OCI-LY3 (cell line): Measurements from ENCODE around the gene EXO5.
"Not testable (repeated sequence)": the region's sequence is repeated elsewhere in the genome, so short reads cannot be mapped to it uniquely, and the experiment has no call there.

Source experiments
- H2AFZ ChIP-seq: fragments of 200-600, 300-600 bp; shearing (Covaris generic); 2 replicates; pipeline ENCODE4 v1.6.0; 2014; ENCODE audit warnings: antibody characterized with exemption, low read depth, low read length
- H3K27ac ChIP-seq: fragments of 200-600, 300-600 bp; sonication (generic); 2 replicates; pipeline ENCODE4 v1.5.1; 2014; ENCODE audit warnings: mild to moderate bottlenecking, low read length, moderate library complexity, mixed read lengths
- H3K27me3 ChIP-seq: fragments of 200-600, 300-600 bp; sonication (generic); 2 replicates; pipeline ENCODE4 v1.6.1; 2014; ENCODE audit warnings: low read depth, low read length, mixed read lengths
- H3K36me3 ChIP-seq: fragments of 200-600, 300-600 bp; sonication (generic); replicated peaks from 2 replicates; pipeline ENCODE3; 2014; ENCODE audit warnings: low read depth, low read length, mixed read lengths
- H3K4me1 ChIP-seq: fragments of 300-600, 200-600 bp; sonication (generic); 2 replicates; pipeline ENCODE4 v1.6.1; 2014; ENCODE audit warnings: low read length, mixed read lengths
- H3K4me2 ChIP-seq: fragments of 200-600, 300-600 bp; sonication (generic); 2 replicates; pipeline ENCODE4 v1.6.1; 2014; ENCODE audit warnings: low read length, mixed read lengths
- H3K4me3 ChIP-seq: fragments of 300-600, 200-600 bp; sonication (generic); 2 replicates; pipeline ENCODE4 v1.5.1; 2014; ENCODE audit warnings: antibody characterized with exemption, mild to moderate bottlenecking, low read length, moderate library complexity
- H3K79me2 ChIP-seq: fragments of 300-600, 200-600 bp; shearing (Covaris generic); 2 replicates; pipeline ENCODE4 v1.6.1; 2014; ENCODE audit warnings: mild to moderate bottlenecking, low read length, mixed read lengths
- H3K9ac ChIP-seq: fragments of 300-600, 200-600 bp; shearing (Covaris generic); 2 replicates; pipeline ENCODE4 v1.6.0; 2014; ENCODE audit warnings: mild to moderate bottlenecking, low read length, moderate library complexity
- H3K9me3 ChIP-seq: fragments of 200-600, 300-600 bp; shearing (Covaris generic); 2 replicates; pipeline ENCODE4 v1.6.1; 2014; ENCODE audit warnings: low read length, mixed read lengths; ENCODE audit not compliant: insufficient read depth
- H4K20me1 ChIP-seq: fragments of 200-600, 300-600 bp; sonication (generic); 2 replicates; pipeline ENCODE4 v1.6.1; 2016; ENCODE audit warnings: low read length, mixed read lengths; ENCODE audit not compliant: insufficient read depth
- EZH2phosphoT487 ChIP-seq: fragments of 200-600 bp; shearing (Covaris generic); IDR thresholded peaks from 2 replicates; pipeline ENCODE4 v1.6.1; 2018; ENCODE audit warnings: antibody characterized with exemption, mixed run types, low read depth
- TF ChIP-seq, protein P1 (sequence below): fragments of 200-600, 300-600 bp; sonication (generic); IDR thresholded peaks from 2 replicates; pipeline ENCODE4 v1.5.1; 2014; ENCODE audit warnings: antibody characterized with exemption, low read length, low read depth

The EXO5 gene

DNA sequence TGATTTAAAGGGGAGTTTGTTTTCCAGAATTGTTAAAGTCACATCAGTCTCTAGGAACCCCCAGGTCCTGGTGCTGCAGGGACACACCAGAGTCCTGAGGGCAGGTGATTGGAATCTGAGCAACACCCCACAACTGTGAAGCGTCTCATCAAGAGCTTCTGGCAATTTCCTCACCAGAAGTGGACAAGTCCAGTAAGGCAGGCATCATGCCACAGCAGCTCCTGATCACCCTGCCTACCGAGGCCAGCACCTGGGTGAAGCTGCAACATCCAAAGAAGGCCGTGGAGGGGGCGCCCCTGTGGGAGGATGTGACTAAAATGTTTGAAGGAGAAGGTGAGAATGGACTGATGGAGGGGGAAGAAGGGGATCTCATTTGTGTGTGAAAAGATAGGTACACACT, 29.4 kb upstream of the EXO5 start:
- no peaks in the 10 kb centered on the region for H3K4me1 ChIP-seq
- H3K9ac ChIP-seq, result no peak overlapping the region
- H3K27me3 ChIP-seq, result no peaks in the 10 kb centered on the region
- no peaks in the 10 kb centered on the region for H3K36me3 ChIP-seq
- TF ChIP-seq, protein P1, sequence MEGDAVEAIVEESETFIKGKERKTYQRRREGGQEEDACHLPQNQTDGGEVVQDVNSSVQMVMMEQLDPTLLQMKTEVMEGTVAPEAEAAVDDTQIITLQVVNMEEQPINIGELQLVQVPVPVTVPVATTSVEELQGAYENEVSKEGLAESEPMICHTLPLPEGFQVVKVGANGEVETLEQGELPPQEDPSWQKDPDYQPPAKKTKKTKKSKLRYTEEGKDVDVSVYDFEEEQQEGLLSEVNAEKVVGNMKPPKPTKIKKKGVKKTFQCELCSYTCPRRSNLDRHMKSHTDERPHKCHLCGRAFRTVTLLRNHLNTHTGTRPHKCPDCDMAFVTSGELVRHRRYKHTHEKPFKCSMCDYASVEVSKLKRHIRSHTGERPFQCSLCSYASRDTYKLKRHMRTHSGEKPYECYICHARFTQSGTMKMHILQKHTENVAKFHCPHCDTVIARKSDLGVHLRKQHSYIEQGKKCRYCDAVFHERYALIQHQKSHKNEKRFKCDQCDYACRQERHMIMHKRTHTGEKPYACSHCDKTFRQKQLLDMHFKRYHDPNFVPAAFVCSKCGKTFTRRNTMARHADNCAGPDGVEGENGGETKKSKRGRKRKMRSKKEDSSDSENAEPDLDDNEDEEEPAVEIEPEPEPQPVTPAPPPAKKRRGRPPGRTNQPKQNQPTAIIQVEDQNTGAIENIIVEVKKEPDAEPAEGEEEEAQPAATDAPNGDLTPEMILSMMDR, result no peak
- TF ChIP-seq EZH2phosphoT487, result no peak
- no peak overlapping the region for H3K4me3 ChIP-seq
- no peak overlapping the region for H2AFZ ChIP-seq
- H3K79me2 ChIP-seq, result no peaks in the 10 kb centered on the region
- no peak overlapping the region for H3K27ac ChIP-seq
- no peaks in the 10 kb centered on the region; the same call in 1 of the 2 replicates for H3K9me3 ChIP-seq
- H4K20me1 ChIP-seq, result no peaks in the 10 kb centered on the region
- no peak overlapping the region for H3K4me2 ChIP-seq

DNA sequence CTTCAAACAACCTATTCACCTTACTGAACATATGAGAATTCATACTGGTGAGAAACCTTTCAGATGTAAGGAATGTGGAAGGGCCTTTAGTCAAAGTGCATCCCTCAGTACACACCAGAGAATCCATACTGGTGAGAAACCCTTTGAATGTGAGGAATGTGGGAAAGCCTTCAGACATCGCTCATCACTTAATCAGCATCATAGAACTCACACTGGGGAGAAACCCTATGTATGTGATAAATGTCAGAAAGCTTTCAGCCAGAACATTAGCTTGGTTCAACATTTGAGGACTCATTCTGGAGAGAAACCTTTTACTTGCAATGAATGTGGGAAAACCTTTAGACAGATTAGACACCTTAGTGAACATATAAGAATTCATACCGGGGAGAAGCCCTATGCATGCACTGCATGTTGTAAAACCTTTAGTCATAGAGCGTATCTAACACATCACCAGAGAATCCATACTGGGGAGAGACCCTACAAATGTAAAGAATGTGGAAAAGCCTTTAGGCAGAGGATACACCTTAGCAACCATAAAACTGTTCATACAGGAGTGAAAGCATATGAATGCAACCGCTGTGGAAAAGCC, 13.2 kb upstream of the EXO5 start:
- Histone ChIP-seq H3K4me1 (no peaks in the 10 kb centered on the region), H3K4me2 (no peak overlapping the region), H4K20me1 (no peaks in the 10 kb centered on the region), H3K79me2 (no peaks in the 10 kb centered on the region), H3K4me3 (no peak overlapping the region), H3K9me3 (peaks cover 12% of the 10 kb centered on the region), H3K36me3 (peaks cover 7% of the 10 kb centered on the region), H3K9ac (no peak overlapping the region), H3K27me3 (no peaks in the 10 kb centered on the region), H3K27ac (no peak overlapping the region), H2AFZ (no peak overlapping the region)
- TF ChIP-seq EZH2phosphoT487, result no peak
- TF ChIP-seq, protein P1, result no peak

DNA sequence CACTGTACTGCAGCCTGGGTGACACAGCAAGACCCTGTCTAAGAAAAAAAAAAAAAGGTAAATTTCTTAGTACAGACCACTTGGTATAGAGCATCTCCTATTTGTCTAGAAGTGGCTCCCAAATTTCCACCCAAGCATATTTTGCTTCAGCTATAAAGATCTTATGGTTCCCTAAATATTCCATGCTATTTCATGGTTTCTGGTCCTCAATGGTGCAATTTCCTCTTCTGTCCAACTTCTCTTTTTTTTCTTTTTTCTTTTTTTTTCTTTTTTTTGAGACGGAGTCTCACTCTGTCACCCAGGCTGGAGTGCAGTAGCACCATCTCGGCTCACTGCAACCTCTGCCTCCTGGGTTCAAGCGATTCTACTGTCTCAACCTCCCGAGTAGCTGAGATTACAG, 5.9 kb upstream of the EXO5 start:
- not testable (repeated sequence) for H3K4me2 ChIP-seq, H3K27me3 ChIP-seq, H2AFZ ChIP-seq, H3K9ac ChIP-seq, H3K36me3 ChIP-seq, H3K4me1 ChIP-seq, H3K9me3 ChIP-seq, H4K20me1 ChIP-seq, H3K4me3 ChIP-seq, H3K27ac ChIP-seq, H3K79me2 ChIP-seq

DNA sequence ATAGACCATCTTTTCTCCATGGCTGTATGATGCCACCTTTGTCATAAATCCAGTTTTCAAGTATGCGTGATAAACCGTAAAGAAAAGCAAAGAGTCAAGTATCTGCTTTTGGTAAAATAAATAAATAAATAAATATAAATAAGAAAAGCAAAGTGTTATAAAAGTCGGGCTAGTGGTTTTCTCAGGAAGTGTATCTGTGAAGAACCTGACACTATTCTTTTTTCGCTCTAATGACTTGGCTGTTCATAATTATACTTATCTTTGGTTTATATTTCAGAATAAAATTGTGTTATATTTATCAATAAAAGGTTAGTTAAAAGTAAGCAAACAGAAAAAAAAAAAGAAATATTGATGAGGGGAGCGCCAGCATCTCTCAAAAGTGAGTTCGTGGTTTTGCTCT, 594 bp upstream of the EXO5 start:
- H3K4me1 ChIP-seq, result no peaks in the 10 kb centered on the region
- TF ChIP-seq, protein P1, result no peak
- no peak for TF ChIP-seq EZH2phosphoT487
- no peaks in the 10 kb centered on the region for H4K20me1 ChIP-seq
- H3K27me3 ChIP-seq, result no peaks in the 10 kb centered on the region
- no peak overlapping the region for H3K4me3 ChIP-seq
- no peaks in the 10 kb centered on the region for H3K9me3 ChIP-seq
- H3K36me3 ChIP-seq, result no peaks in the 10 kb centered on the region
- no peak overlapping the region for H2AFZ ChIP-seq
- no peaks in the 10 kb centered on the region for H3K79me2 ChIP-seq
- no peak overlapping the region for H3K9ac ChIP-seq
- H3K4me2 ChIP-seq, result no peak overlapping the region
- no peak overlapping the region for H3K27ac ChIP-seq
